ENCODE data around the gene FHL2. TPM values are rescaled to one million over a fixed set of nuclear protein-coding genes. Genes with fewer than 3 reads are reported as not detected.

FHL2 gene
- total and polyA plus RNA-seq, 2 experiments from 2014 or later, result 17.9 to 18.8 TPM

DNA sequence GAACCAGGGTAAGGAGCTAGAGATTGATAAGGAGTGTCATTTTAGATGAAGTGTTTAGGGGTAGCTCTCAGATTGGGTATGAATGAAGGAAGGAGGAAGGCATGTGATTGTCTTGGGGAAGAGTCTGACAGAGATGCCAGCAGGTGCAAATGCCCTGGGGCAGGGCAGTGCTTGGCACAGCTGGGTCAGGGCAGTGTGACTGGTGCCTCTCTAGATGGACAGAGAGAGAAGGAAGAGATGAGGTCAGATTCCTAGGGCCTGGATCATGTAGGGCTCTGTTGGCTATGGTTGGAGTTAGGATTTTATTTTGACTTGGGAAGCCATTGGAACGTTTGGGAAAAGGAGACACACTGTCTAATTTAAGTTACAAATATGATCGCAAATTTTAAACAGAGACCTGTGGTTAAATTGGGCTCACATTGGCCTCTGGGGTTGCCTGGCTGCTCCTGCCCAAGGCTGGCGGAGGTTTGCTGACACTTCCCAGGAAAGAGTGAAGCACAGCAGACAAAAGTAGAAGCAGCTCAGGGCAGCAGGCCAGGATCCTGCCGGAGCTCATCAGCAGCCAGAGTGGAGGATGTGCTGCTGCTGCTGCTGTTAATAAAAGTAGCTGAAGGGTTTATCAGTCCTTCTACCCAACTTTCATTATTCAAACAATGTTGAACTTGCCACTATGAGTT is 32.7 kb upstream of the FHL2 start:
- Histone ChIP-seq H3K9me2 (replicated peaks; ENCODE audit: insufficient read depth) (no peaks in the 10 kb centered on the region), H3K4me3 (no peak overlapping the region), H3K4me2 (no peak overlapping the region), H3K36me3 (replicated peaks; ENCODE audit: insufficient read depth, low read depth) (no peaks in the 10 kb centered on the region), H3K79me2 (no peaks in the 10 kb centered on the region), H4K20me1 (ENCODE audit: insufficient read depth, poor library complexity, severe bottlenecking) (no peaks in the 10 kb centered on the region), H3K27ac (no peak overlapping the region), H2AFZ (no peak overlapping the region), H3K4me1 (ENCODE audit: insufficient read depth) (peaks cover 3% of the 10 kb centered on the region), H3K9me3 (ENCODE audit: low read depth) (no peaks in the 10 kb centered on the region), H3K27me3 (no peaks in the 10 kb centered on the region)
- TF ChIP-seq EZH2phosphoT487 (IDR thresholded peaks at IDR 0.05; ENCODE audit: low read depth, severe bottlenecking, unreplicated experiment), result no peak
- TF ChIP-seq EZH2 (IDR thresholded peaks at IDR 0.05; ENCODE audit: borderline replicate concordance), result no peak
- no peak for TF ChIP-seq CTCF (IDR thresholded peaks at IDR 0.05; ENCODE audit: poor library complexity)
- 66% methylated on average over 4 of the region's 4 CpGs for WGBS (ENCODE audit: low lambda C conversion rate, missing lambda C conversion rate)
- no peak for DNase-seq (ENCODE audit: low spot score)

DNA sequence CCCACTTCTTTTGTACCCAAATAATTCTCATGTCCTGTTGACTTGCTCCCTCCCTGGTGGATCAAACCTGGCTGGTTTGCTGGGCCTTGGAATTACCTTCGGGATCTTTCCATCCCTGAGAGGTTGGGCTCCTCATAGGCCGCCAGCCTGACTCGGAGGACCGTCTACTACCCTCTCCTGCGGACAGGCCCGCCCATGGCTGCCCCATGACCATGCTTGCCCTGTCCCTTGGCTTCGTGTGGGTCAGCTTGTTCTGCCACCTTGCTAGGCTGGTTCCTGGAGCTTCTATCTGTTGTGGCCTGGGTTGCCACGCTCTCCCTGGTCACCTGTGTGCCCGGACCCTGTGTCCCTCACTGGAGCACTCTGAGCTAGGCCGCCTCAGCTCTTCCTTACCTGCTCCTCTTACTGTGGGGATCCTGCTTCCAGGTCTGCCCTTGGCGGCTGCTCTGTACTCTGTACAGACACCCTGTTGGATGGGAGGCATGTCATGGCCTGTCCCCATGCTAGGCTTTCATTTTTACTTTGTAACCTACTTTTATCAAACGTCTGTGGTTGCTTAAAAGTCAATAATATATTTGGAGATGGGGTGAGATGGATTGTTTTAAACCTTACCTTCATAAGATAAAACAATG is 29.7 kb upstream of the FHL2 start:
- Histone ChIP-seq H3K9me3 (ENCODE audit: low read depth) (no peaks in the 10 kb centered on the region), H3K79me2 (no peaks in the 10 kb centered on the region), H3K36me3 (replicated peaks; ENCODE audit: insufficient read depth, low read depth) (no peaks in the 10 kb centered on the region), H3K27ac (no peak overlapping the region), H2AFZ (no peak overlapping the region), H3K4me2 (no peak overlapping the region), H3K9me2 (replicated peaks; ENCODE audit: insufficient read depth) (no peaks in the 10 kb centered on the region), H3K27me3 (no peaks in the 10 kb centered on the region), H3K4me1 (ENCODE audit: insufficient read depth) (peaks cover 7% of the 10 kb centered on the region), H3K4me3 (no peak overlapping the region), H4K20me1 (ENCODE audit: insufficient read depth, poor library complexity, severe bottlenecking) (no peaks in the 10 kb centered on the region)
- 90% methylated on average over 12 of the region's 12 CpGs for WGBS (ENCODE audit: low lambda C conversion rate, missing lambda C conversion rate)
- no peak for DNase-seq (ENCODE audit: low spot score)
- no peak for TF ChIP-seq EZH2phosphoT487 (IDR thresholded peaks at IDR 0.05; ENCODE audit: low read depth, severe bottlenecking, unreplicated experiment)
- no peak for TF ChIP-seq CTCF (IDR thresholded peaks at IDR 0.05; ENCODE audit: poor library complexity)
- no peak for TF ChIP-seq EZH2 (IDR thresholded peaks at IDR 0.05; ENCODE audit: borderline replicate concordance)

GRCh38 chr2:105427485-105427884 is 28.6 kb upstream of the FHL2 start:
- Histone ChIP-seq H3K4me3 (no peak overlapping the region), H3K79me2 (no peaks in the 10 kb centered on the region), H3K27me3 (no peaks in the 10 kb centered on the region), H3K9me2 (replicated peaks; ENCODE audit: insufficient read depth) (no peaks in the 10 kb centered on the region), H3K4me1 (ENCODE audit: insufficient read depth) (peaks cover 7% of the 10 kb centered on the region), H2AFZ (no peak overlapping the region), H3K9me3 (ENCODE audit: low read depth) (no peaks in the 10 kb centered on the region), H3K36me3 (replicated peaks; ENCODE audit: insufficient read depth, low read depth) (no peaks in the 10 kb centered on the region), H3K4me2 (no peak overlapping the region), H3K27ac (no peak overlapping the region), H4K20me1 (ENCODE audit: insufficient read depth, poor library complexity, severe bottlenecking) (no peaks in the 10 kb centered on the region)
- DNase-seq (ENCODE audit: low spot score), result no peak
- WGBS (ENCODE audit: low lambda C conversion rate, missing lambda C conversion rate), result 59% methylated on average over 4 of the region's 4 CpGs
- TF ChIP-seq EZH2 (IDR thresholded peaks at IDR 0.05; ENCODE audit: borderline replicate concordance), result no peak
- TF ChIP-seq EZH2phosphoT487 (IDR thresholded peaks at IDR 0.05; ENCODE audit: low read depth, severe bottlenecking, unreplicated experiment), result no peak
- TF ChIP-seq CTCF (IDR thresholded peaks at IDR 0.05; ENCODE audit: poor library complexity), result no peak

All from hepatocyte (in vitro differentiated cells).